SK-N-SH treated with all-trans-retinoic acid at 6 μM for 48 hours (cell line): ENCODE measurements around the gene VANGL1.

Source experiments
- ATAC-seq: fragments of 200-7000 bp; cut with Tn5 transposase; 3 replicates; pipeline ENCODE4 v1.9.1; 2020; ENCODE audit warnings: mild to moderate bottlenecking, moderate library complexity
- ARNTL ChIP-seq: fragments of 450-650 bp; formaldehyde crosslinking; IDR thresholded peaks from 2 replicates; pipeline ENCODE4 v1.5.0; 2020; ENCODE audit warnings: low read depth, mild to moderate bottlenecking, moderate library complexity, borderline replicate concordance
- CSDC2 ChIP-seq: fragments of 250-450 bp; sonication (Bioruptor Pico); IDR thresholded peaks from 2 replicates; pipeline ENCODE4 v1.5.0; 2020; ENCODE audit warnings: mild to moderate bottlenecking, moderate library complexity
- ESRRG ChIP-seq: fragments of 250-450 bp; sonication (Bioruptor Pico); IDR thresholded peaks from 2 replicates; pipeline ENCODE4 v1.6.1; 2021; ENCODE audit warnings: mild to moderate bottlenecking
- ISL1 ChIP-seq: fragments of 250-450 bp; sonication (Bioruptor Pico); IDR thresholded peaks from 2 replicates; pipeline ENCODE4 v2.1.2; 2022; ENCODE audit warnings: mild to moderate bottlenecking, moderate library complexity
- OSR1 ChIP-seq: fragments of 250-450 bp; sonication (Bioruptor Pico); IDR thresholded peaks from 2 replicates; pipeline ENCODE4 v1.8.0; 2022; ENCODE audit warnings: moderate library complexity, mild to moderate bottlenecking, inconsistent platforms
- PPARA ChIP-seq: fragments of 250-450 bp; sonication (Bioruptor Pico); IDR thresholded peaks from 2 replicates; pipeline ENCODE4 v1.5.0; 2020; ENCODE audit warnings: mild to moderate bottlenecking, borderline replicate concordance
- RARB ChIP-seq: fragments of 250-450 bp; sonication (Bioruptor Pico); IDR thresholded peaks from 2 replicates; pipeline ENCODE4 v1.8.0; 2021; ENCODE audit warnings: mild to moderate bottlenecking, moderate library complexity
- TCF4 ChIP-seq: fragments of 250-450 bp; sonication (Bioruptor Pico); IDR thresholded peaks from 2 replicates; pipeline ENCODE4 v1.8.0; 2021; ENCODE audit warnings: mild to moderate bottlenecking, moderate library complexity, borderline replicate concordance
- TOX ChIP-seq: fragments of 250-450 bp; sonication (Bioruptor Pico); IDR thresholded peaks from 2 replicates; pipeline ENCODE4 v1.8.0; 2021; ENCODE audit warnings: mild to moderate bottlenecking, moderate library complexity, borderline replicate concordance
- ZC3H10 ChIP-seq: fragments of 250-450 bp; sonication (Bioruptor Pico); IDR thresholded peaks from 2 replicates; pipeline ENCODE4 v1.5.1; 2021; ENCODE audit warnings: mild to moderate bottlenecking, moderate library complexity
- ZFP3 ChIP-seq: fragments of 250-450 bp; sonication (Bioruptor Pico); IDR thresholded peaks from 2 replicates; pipeline ENCODE4 v1.5.0; 2020; ENCODE audit warnings: mild to moderate bottlenecking, moderate library complexity
- ZFP30 ChIP-seq: fragments of 450-650 bp; formaldehyde crosslinking; IDR thresholded peaks from 2 replicates; pipeline ENCODE4 v1.5.0; 2022; ENCODE audit warnings: mild to moderate bottlenecking, moderate library complexity
- ZNF565 ChIP-seq: fragments of 450-650 bp; formaldehyde crosslinking; conservative IDR thresholded peaks from 2 replicates; pipeline ENCODE4 v1.5.0; 2020; ENCODE audit warnings: low read depth, mild to moderate bottlenecking, moderate library complexity
- ZNF70 ChIP-seq: fragments of 450-650 bp; formaldehyde crosslinking; IDR thresholded peaks from 2 replicates; pipeline ENCODE4 v1.5.0; 2020; ENCODE audit warnings: mild to moderate bottlenecking, moderate library complexity
- ZNF8 ChIP-seq: fragments of 450-650 bp; formaldehyde crosslinking; IDR thresholded peaks from 2 replicates; pipeline ENCODE4 v1.5.0; 2020; ENCODE audit warnings: mild to moderate bottlenecking, moderate library complexity
- TF ChIP-seq, protein P1 (sequence below): fragments of 250-450 bp; sonication (Bioruptor Pico); IDR thresholded peaks from 2 replicates; pipeline ENCODE4 v1.5.0; 2020; ENCODE audit warnings: mild to moderate bottlenecking, moderate library complexity
- TF ChIP-seq, protein P2 (sequence below): fragments of 250-450 bp; sonication (Bioruptor Pico); IDR thresholded peaks from 2 replicates; pipeline ENCODE4 v1.5.1; 2021; ENCODE audit warnings: mild to moderate bottlenecking, moderate library complexity
- TF ChIP-seq, protein P3 (sequence below): fragments of 250-450 bp; sonication (Bioruptor Pico); IDR thresholded peaks from 2 replicates; pipeline ENCODE4 v1.5.1; 2020; ENCODE audit warnings: low read depth, mild to moderate bottlenecking, moderate library complexity
- TF ChIP-seq, protein P4 (sequence below): fragments of 250-450 bp; sonication (Bioruptor Pico); IDR thresholded peaks from 2 replicates; pipeline ENCODE4 v1.8.0; 2020; ENCODE audit warnings: mild to moderate bottlenecking, moderate library complexity, borderline replicate concordance

The VANGL1 gene

DNA sequence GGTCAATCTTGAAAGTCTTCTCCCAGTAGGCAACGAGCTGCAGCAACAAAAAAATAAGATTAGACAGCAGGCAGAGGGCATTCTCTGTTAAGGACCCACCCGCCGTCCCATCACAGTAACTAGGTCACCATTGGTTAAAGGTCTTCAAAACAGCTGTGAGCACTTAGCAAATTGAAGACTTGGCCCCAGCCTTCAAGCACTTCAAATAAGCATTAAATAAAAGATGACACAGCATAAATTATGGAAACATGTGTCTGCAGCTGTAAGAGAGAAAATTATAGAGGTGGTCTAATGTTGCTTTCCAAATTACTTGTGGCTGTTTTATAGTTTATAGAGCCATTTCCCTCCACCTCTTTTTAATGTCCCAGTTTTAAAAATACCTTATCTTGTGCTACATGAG lies 61.2 kb downstream of the VANGL1 start:
- no peak for ATAC-seq
- TF ChIP-seq, protein P1, sequence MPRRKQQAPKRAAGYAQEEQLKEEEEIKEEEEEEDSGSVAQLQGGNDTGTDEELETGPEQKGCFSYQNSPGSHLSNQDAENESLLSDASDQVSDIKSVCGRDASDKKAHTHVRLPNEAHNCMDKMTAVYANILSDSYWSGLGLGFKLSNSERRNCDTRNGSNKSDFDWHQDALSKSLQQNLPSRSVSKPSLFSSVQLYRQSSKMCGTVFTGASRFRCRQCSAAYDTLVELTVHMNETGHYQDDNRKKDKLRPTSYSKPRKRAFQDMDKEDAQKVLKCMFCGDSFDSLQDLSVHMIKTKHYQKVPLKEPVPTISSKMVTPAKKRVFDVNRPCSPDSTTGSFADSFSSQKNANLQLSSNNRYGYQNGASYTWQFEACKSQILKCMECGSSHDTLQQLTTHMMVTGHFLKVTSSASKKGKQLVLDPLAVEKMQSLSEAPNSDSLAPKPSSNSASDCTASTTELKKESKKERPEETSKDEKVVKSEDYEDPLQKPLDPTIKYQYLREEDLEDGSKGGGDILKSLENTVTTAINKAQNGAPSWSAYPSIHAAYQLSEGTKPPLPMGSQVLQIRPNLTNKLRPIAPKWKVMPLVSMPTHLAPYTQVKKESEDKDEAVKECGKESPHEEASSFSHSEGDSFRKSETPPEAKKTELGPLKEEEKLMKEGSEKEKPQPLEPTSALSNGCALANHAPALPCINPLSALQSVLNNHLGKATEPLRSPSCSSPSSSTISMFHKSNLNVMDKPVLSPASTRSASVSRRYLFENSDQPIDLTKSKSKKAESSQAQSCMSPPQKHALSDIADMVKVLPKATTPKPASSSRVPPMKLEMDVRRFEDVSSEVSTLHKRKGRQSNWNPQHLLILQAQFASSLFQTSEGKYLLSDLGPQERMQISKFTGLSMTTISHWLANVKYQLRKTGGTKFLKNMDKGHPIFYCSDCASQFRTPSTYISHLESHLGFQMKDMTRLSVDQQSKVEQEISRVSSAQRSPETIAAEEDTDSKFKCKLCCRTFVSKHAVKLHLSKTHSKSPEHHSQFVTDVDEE = no peak
- TF ChIP-seq ZFP3 (CRISPR knock-in tag) (no peak), ZNF70 (CRISPR knock-in tag) (no peak), ZNF565 (CRISPR knock-in tag) (no peak), RARB (no peak), OSR1 (CRISPR knock-in tag) (no peak), PPARA (CRISPR knock-in tag) (no peak), ZNF8 (CRISPR knock-in tag) (no peak), CSDC2 (CRISPR knock-in tag) (no peak), TCF4 (CRISPR knock-in tag) (no peak), ARNTL (CRISPR knock-in tag) (no peak)
- TF ChIP-seq, protein P2, sequence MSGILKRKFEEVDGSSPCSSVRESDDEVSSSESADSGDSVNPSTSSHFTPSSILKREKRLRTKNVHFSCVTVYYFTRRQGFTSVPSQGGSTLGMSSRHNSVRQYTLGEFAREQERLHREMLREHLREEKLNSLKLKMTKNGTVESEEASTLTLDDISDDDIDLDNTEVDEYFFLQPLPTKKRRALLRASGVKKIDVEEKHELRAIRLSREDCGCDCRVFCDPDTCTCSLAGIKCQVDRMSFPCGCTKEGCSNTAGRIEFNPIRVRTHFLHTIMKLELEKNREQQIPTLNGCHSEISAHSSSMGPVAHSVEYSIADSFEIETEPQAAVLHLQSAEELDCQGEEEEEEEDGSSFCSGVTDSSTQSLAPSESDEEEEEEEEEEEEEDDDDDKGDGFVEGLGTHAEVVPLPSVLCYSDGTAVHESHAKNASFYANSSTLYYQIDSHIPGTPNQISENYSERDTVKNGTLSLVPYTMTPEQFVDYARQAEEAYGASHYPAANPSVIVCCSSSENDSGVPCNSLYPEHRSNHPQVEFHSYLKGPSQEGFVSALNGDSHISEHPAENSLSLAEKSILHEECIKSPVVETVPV (CRISPR knock-in tag) = no peak

DNA sequence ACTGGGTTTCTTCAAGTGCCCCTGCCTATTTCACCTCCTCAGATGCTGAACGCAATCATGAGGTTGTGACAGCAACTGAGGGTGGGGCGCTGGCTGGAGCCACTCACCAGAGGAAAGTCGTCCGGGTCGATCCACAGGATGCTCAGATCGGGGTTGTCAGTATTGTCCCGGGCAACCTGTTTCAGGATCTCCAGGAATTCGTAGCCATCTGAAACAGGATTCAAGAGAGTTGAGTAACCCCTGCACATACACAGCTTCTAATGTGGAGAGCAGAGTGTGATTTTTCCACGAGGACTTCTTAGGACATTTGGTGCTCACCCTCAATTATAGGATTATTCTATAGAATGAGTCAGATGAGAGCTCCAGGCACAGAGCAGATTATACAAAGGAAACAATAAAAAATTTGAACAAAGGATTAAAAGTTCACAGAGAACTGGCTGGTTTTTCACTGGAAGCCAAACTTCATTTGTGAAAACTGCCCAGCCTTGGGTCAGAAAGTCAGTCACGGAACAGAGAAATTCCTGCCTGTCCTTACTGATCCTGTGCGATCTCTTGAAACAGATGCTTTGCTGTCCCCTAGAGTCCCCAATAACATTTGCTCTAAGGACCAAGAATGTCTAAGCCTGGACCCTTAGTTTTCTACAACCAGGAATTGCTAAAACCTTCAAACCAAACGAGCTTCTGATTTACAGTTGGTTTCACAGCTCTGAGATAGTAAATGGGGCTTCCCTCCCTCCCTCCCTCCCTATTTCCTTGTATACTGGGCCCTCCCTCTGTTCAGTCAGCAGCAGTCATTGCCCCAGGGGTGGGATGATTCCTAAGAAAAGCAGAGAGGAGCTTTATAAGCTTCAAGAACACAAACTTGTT lies 63.5 kb downstream of the VANGL1 start:
- TF ChIP-seq, protein P2 (CRISPR knock-in tag) = no peak
- no peak for TF ChIP-seq ZNF8 (CRISPR knock-in tag)
- no peak for TF ChIP-seq ARNTL (CRISPR knock-in tag)
- TF ChIP-seq ZFP30 (CRISPR knock-in tag) = no peak
- TF ChIP-seq ESRRG = no peak
- TF ChIP-seq TCF4 (CRISPR knock-in tag) = no peak
- no peak for ATAC-seq

DNA sequence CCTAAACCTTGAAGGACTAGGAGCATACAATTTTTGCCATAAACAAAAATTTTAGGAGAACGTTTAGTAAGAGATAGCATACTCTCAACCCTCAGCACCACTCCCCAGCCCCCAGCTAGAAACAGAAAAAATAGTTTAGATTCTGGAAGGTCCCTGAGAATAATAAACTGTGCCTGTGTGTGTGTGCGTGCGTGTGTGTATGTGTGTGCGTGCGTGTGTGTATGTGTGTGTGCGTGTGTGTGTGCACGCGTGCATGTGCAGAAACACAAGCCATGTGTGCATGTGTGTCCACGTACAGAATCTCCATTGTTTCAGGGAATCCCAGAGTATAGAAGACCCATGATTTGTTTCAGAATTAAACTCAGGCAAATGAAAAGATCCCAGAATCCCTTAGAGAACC lies 64.2 kb downstream of the VANGL1 start:
- no peak for ATAC-seq
- TF ChIP-seq, protein P1 = no peak
- TF ChIP-seq TCF4 (CRISPR knock-in tag) (no peak), ZC3H10 (CRISPR knock-in tag) (no peak), ZNF70 (CRISPR knock-in tag) (no peak), ZNF8 (CRISPR knock-in tag) (no peak), TOX (CRISPR knock-in tag) (no peak), OSR1 (CRISPR knock-in tag) (no peak), CSDC2 (CRISPR knock-in tag) (no peak), ISL1 (CRISPR knock-in tag) (no peak)
- TF ChIP-seq, protein P3, sequence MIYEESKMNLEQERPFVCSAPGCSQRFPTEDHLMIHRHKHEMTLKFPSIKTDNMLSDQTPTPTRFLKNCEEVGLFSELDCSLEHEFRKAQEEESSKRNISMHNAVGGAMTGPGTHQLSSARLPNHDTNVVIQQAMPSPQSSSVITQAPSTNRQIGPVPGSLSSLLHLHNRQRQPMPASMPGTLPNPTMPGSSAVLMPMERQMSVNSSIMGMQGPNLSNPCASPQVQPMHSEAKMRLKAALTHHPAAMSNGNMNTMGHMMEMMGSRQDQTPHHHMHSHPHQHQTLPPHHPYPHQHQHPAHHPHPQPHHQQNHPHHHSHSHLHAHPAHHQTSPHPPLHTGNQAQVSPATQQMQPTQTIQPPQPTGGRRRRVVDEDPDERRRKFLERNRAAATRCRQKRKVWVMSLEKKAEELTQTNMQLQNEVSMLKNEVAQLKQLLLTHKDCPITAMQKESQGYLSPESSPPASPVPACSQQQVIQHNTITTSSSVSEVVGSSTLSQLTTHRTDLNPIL (CRISPR knock-in tag) = no peak
- TF ChIP-seq, protein P4, sequence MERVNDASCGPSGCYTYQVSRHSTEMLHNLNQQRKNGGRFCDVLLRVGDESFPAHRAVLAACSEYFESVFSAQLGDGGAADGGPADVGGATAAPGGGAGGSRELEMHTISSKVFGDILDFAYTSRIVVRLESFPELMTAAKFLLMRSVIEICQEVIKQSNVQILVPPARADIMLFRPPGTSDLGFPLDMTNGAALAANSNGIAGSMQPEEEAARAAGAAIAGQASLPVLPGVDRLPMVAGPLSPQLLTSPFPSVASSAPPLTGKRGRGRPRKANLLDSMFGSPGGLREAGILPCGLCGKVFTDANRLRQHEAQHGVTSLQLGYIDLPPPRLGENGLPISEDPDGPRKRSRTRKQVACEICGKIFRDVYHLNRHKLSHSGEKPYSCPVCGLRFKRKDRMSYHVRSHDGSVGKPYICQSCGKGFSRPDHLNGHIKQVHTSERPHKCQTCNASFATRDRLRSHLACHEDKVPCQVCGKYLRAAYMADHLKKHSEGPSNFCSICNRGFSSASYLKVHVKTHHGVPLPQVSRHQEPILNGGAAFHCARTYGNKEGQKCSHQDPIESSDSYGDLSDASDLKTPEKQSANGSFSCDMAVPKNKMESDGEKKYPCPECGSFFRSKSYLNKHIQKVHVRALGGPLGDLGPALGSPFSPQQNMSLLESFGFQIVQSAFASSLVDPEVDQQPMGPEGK (CRISPR knock-in tag) = no peak
